ENCODE measurements around the gene ULBP1. TPM values are rescaled to one million over a fixed set of nuclear protein-coding genes. Genes with fewer than 3 reads are reported as not detected.

ULBP1 gene
- total RNA-seq, 1 experiment from 2014 or later, result not detected

Other genes with a start within 250 kb of the ULBP1 start
- 15.0 and 17.9 TPM in 2 replicates for gene LATS1, start 245.8 kb upstream of the ULBP1 start, total RNA-seq (2014; rRNA removed; shearing (Covaris generic))
- 42.5 and 49.7 TPM in 2 replicates for gene NUP43, start 217.4 kb upstream of the ULBP1 start, total RNA-seq (2014; rRNA removed; shearing (Covaris generic))
- 132 and 158 TPM in 2 replicates for gene PCMT1, start 214.2 kb upstream of the ULBP1 start, total RNA-seq (2014; rRNA removed; shearing (Covaris generic))
- 17.4 and 17.7 TPM in 2 replicates for gene LRP11, start 99.6 kb upstream of the ULBP1 start, total RNA-seq (2014; rRNA removed; shearing (Covaris generic))
- 11.3 and 14.6 TPM in 2 replicates for gene RAET1E, start 65.8 kb upstream of the ULBP1 start, total RNA-seq (2014; rRNA removed; shearing (Covaris generic))
- 1.6 and 2.4 TPM in 2 replicates for gene RAET1G, start 40.8 kb upstream of the ULBP1 start, total RNA-seq (2014; rRNA removed; shearing (Covaris generic))
- 11.6 and 12.2 TPM in 2 replicates for gene ULBP2, start 21.9 kb upstream of the ULBP1 start, total RNA-seq (2014; rRNA removed; shearing (Covaris generic))
- gene RAET1L, start 61.6 kb downstream of the ULBP1 start, total RNA-seq (2014; rRNA removed; shearing (Covaris generic)), result not detected in 2 replicates
- gene ULBP3, start 105.2 kb downstream of the ULBP1 start, total RNA-seq (2014; rRNA removed; shearing (Covaris generic)), result 14.1 and 18.3 TPM in 2 replicates
- 0.66 and 0.80 TPM in 2 replicates for gene PPP1R14C, start 179.1 kb downstream of the ULBP1 start, total RNA-seq (2014; rRNA removed; shearing (Covaris generic))

Data from HT1080 (cell line).